ENCODE results near the gene AGR2. TPM values are rescaled to one million over a fixed set of nuclear protein-coding genes. Genes with fewer than 3 reads are reported as not detected.

AGR2 gene
- total and polyA plus RNA-seq, 10 of the 15 experiments (the other 5 are each of a cell fraction or from before 2014, with no cell fraction given), result 0.67 TPM; not detected in 9

DNA sequence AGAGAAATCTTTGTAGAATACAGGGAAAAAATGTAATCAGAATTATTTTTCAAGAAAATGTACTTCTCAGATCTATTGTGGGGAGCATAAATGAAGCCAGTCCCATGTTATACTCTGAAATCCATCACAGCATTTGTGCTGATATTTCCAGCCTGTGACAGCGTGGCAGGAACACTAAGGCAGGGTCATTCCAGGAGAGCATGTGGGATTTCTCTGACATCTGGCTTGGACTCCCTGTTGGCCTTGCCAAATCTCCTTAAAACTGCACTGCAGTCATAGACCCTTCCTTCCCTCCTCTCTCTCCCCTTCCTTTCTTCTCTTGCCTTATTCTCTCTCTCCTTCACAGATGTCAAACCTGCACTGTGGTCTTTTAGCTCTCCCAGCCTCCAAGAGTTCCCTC lies 57.7 kb downstream of the AGR2 start (continued):
- TF ChIP-seq HDAC6 (IDR thresholded peaks at IDR 0.05; ENCODE audit: unreplicated experiment), result no peak

- no peak for ATAC-seq
- Histone ChIP-seq H3K79me2 (ENCODE audit: control insufficient read depth, insufficient read depth, low read length) (no peaks in the 10 kb centered on the region), H4K20me1 (ENCODE audit: control insufficient read depth, insufficient read depth) (no peaks in the 10 kb centered on the region), H3K4me1 (ENCODE audit: control insufficient read depth, insufficient read depth, low read length) (no peaks in the 10 kb centered on the region), H3K9me3 (replicated peaks; ENCODE audit: control insufficient read depth, insufficient read depth, low read length) (no peaks in the 10 kb centered on the region), H3K27me3 (replicated peaks in 1 of 2; ENCODE audit: control insufficient read depth in 2 of 2, insufficient read depth in 2 of 2, low read length in 1 of 2) (peaks cover 1 to 4% of the 10 kb centered on the region in 2 experiments; a peak in 2 of 4 replicates), H3K4me2 (ENCODE audit: control insufficient read depth, insufficient read depth) (no peak overlapping the region), H2AFZ (ENCODE audit: control insufficient read depth, low read depth, low read length) (no peak overlapping the region), H3K9ac (ENCODE audit: control insufficient read depth, insufficient read depth, low read length) (no peak overlapping the region), H3K4me3 (no peak overlapping the region), H3K27ac (ENCODE audit: control insufficient read depth, insufficient read depth) (no peak overlapping the region), H3K36me3 (ENCODE audit: control insufficient read depth in 2 of 2, insufficient read depth in 2 of 2, low read length in 1 of 2) (no peaks in the 10 kb centered on the region)
- FAIRE-seq, result no peak
- no peak for DNase-seq (ENCODE audit: low read depth, low spot score)
- TF ChIP-seq NR2F1 (conservative IDR thresholded peaks at IDR 0.05), result no peak
- no peak for TF ChIP-seq CHD2 (IDR thresholded peaks at IDR 0.05; ENCODE audit: borderline replicate concordance, low read depth, low read length)
- TF ChIP-seq, protein P1, sequence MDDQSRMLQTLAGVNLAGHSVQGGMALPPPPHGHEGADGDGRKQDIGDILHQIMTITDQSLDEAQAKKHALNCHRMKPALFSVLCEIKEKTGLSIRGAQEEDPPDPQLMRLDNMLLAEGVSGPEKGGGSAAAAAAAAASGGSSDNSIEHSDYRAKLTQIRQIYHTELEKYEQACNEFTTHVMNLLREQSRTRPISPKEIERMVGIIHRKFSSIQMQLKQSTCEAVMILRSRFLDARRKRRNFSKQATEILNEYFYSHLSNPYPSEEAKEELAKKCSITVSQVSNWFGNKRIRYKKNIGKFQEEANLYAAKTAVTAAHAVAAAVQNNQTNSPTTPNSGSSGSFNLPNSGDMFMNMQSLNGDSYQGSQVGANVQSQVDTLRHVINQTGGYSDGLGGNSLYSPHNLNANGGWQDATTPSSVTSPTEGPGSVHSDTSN (IDR thresholded peaks at IDR 0.05; ENCODE audit: insufficient replicate concordance, low read depth, low read length), result no peak
- no peak for TF ChIP-seq CTCF (IDR thresholded peaks at IDR 0.05 in 2 of 3, conservative IDR thresholded peaks at IDR 0.05 in 1 of 3; ENCODE audit: control insufficient read depth in 2 of 3, extremely low read depth in 1 of 3, insufficient read depth in 1 of 3, low read depth in 3 of 3, low read length in 3 of 3)
- TF ChIP-seq, protein P2, sequence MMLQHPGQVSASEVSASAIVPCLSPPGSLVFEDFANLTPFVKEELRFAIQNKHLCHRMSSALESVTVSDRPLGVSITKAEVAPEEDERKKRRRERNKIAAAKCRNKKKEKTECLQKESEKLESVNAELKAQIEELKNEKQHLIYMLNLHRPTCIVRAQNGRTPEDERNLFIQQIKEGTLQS (IDR thresholded peaks at IDR 0.05; ENCODE audit: borderline replicate concordance, extremely low read depth, low read depth, low read length), result no peak
- TF ChIP-seq NRF1 (conservative IDR thresholded peaks at IDR 0.05; ENCODE audit: low read depth, low read length), result no peak
- TF ChIP-seq TCF3 (IDR thresholded peaks at IDR 0.05; ENCODE audit: borderline replicate concordance, insufficient read depth, low read depth, low read length), result no peak
- TF ChIP-seq KAT2A (conservative IDR thresholded peaks at IDR 0.05; ENCODE audit: control insufficient read depth, low read depth, low read length), result no peak
- TF ChIP-seq ZBED1 (IDR thresholded peaks at IDR 0.05; ENCODE audit: borderline replicate concordance), result no peak
- TF ChIP-seq EED (IDR thresholded peaks at IDR 0.05; ENCODE audit: low read depth), result no peak
- no peak for TF ChIP-seq TBL1XR1 (IDR thresholded peaks at IDR 0.05; ENCODE audit: low read depth, low read length)
- no peak for TF ChIP-seq IKZF1 (conservative IDR thresholded peaks at IDR 0.05)
- TF ChIP-seq, protein P3, sequence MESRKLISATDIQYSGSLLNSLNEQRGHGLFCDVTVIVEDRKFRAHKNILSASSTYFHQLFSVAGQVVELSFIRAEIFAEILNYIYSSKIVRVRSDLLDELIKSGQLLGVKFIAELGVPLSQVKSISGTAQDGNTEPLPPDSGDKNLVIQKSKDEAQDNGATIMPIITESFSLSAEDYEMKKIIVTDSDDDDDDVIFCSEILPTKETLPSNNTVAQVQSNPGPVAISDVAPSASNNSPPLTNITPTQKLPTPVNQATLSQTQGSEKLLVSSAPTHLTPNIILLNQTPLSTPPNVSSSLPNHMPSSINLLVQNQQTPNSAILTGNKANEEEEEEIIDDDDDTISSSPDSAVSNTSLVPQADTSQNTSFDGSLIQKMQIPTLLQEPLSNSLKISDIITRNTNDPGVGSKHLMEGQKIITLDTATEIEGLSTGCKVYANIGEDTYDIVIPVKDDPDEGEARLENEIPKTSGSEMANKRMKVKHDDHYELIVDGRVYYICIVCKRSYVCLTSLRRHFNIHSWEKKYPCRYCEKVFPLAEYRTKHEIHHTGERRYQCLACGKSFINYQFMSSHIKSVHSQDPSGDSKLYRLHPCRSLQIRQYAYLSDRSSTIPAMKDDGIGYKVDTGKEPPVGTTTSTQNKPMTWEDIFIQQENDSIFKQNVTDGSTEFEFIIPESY (IDR thresholded peaks at IDR 0.05), result no peak
- no peak for TF ChIP-seq GATAD2B (conservative IDR thresholded peaks at IDR 0.05; ENCODE audit: low read depth)
- no peak for TF ChIP-seq CBX3 (IDR thresholded peaks at IDR 0.05; ENCODE audit: borderline replicate concordance, low read depth)
- no peak for TF ChIP-seq PAX8 (IDR thresholded peaks at IDR 0.05)
- TF ChIP-seq TAF1 (IDR thresholded peaks at IDR 0.05; ENCODE audit: borderline replicate concordance, low read depth, low read length), result no peak
- WGBS (ENCODE audit: insufficient coverage, insufficient replicate concordance, low lambda C conversion rate, missing lambda C conversion rate), result 17% methylated on average over 2 of the region's 2 CpGs
- ChIA-PET CTCF (no interaction called here), RAD21 (ENCODE audit: unreplicated experiment) (no interaction called here), POLR2A (no interaction called here), SMC1A (ENCODE audit: uncharacterized antibody, unreplicated experiment) (interaction anchor here (1.5 kb wide), 1 partner anchor 10 kb away, joined by 3 read pairs; no protein-coding TSS in a partner anchor)
- in situ Hi-C loops (cut with MboI), result no loop called here
- no TSS peak for BruUV-seq (replicated peaks)
- intact Hi-C loops (cut with micrococcal nuclease; ENCODE audit: unreplicated experiment), result no loop called here
Observed at GRCh38 chr7:16745645-16746044, 59.2 kb downstream of the AGR2 start.

Measured in GM12878 (cell line).